Smooth muscle cell (in vitro differentiated cells): Measurements from ENCODE around the gene FAM210A. TPM values are rescaled to one million over a fixed set of nuclear protein-coding genes. Genes with fewer than 3 reads are reported as not detected.

ENCODE experiments used
- DNase-seq: peaks from one replicate; lab custom pipeline; 2025; ENCODE audit not compliant: unreplicated experiment; lab: John Stamatoyannopoulos, UW
- H2AFZ ChIP-seq: fragments of 200-600 bp; sonication (generic); 2 replicates; pipeline ENCODE4 v1.6.0; 2016; ENCODE audit warnings: antibody characterized with exemption, low read depth, mild to moderate bottlenecking
- H3F3A ChIP-seq: fragments of 200-600 bp; sonication (generic); 2 replicates; pipeline ENCODE4 v1.6.0; 2017; ENCODE audit warnings: antibody characterized with exemption, low read depth
- H3K27ac ChIP-seq: fragments of 200-600 bp; sonication (generic); 2 replicates; pipeline ENCODE4 v1.5.1; 2016; ENCODE audit warnings: low read depth, mild to moderate bottlenecking
- H3K27me3 ChIP-seq: fragments of 200-600 bp; sonication (generic); 2 replicates; pipeline ENCODE4 v1.6.1; 2016; ENCODE audit warnings: low read depth, mild to moderate bottlenecking
- H3K36me3 ChIP-seq: fragments of 200-600 bp; sonication (generic); 2 replicates; pipeline ENCODE4 v1.5.1; 2016; ENCODE audit warnings: low read depth
- H3K4me1 ChIP-seq: fragments of 200-600 bp; sonication (generic); 2 replicates; pipeline ENCODE4 v1.5.1; 2016; ENCODE audit warnings: low read depth
- H3K4me2 ChIP-seq: fragments of 200-600 bp; sonication (generic); 2 replicates; pipeline ENCODE4 v1.6.0; 2016; ENCODE audit warnings: mild to moderate bottlenecking
- H3K4me3 ChIP-seq: fragments of 200-600 bp; sonication (generic); 2 replicates; pipeline ENCODE4 v1.5.1; 2016; ENCODE audit warnings: mild to moderate bottlenecking
- H3K79me2 ChIP-seq: fragments of 200-600 bp; sonication (generic); 2 replicates; pipeline ENCODE4 v1.6.0; 2016; ENCODE audit warnings: low read depth, mild to moderate bottlenecking
- H3K9ac ChIP-seq: fragments of 200-600 bp; sonication (generic); 2 replicates; pipeline ENCODE4 v1.6.0; 2016; ENCODE audit warnings: low read depth
- H3K9me3 ChIP-seq: fragments of 200-600 bp; sonication (generic); replicated peaks from 2 replicates; pipeline ENCODE4 v1.5.1; 2016; ENCODE audit warnings: low read depth
- H4K20me1 ChIP-seq: fragments of 200-600 bp; sonication (generic); 2 replicates; pipeline ENCODE4 v1.6.0; 2016; ENCODE audit warnings: low read depth
- CTCF ChIP-seq: fragments of 200-600 bp; sonication (generic); IDR thresholded peaks from 2 replicates; pipeline ENCODE4 v1.5.1; 2017; ENCODE audit warnings: borderline replicate concordance, mild to moderate bottlenecking, antibody characterized with exemption; ENCODE audit not compliant: insufficient read depth, poor library complexity, severe bottlenecking
- WGBS: methylation state at CpG from one replicate; pipeline ENCODE4 v1.1.7; 2016; ENCODE audit warnings: low lambda C conversion rate; 5-methylcytosine and 5-hydroxymethylcytosine counted together
- polyA plus RNA-seq: library from polyadenylated mRNA; unstranded; fragments of >200 nt; fragmentation: Nextera tagmentation; extraction: Ambion mirVana; gene quantifications from 2 replicates; pipeline ENCODE4 v1.2.1, GENCODE V29; 2016
- total RNA-seq: library from RNA; depleted of rRNA; stranded (reverse); fragments of >200 nt; gene quantifications from 2 replicates; pipeline ENCODE4 v1.2.3, GENCODE V29; 2014

Gene FAM210A
- total and polyA plus RNA-seq, 2 experiments from 2014 or later = 16.0 to 16.6 TPM

DNA sequence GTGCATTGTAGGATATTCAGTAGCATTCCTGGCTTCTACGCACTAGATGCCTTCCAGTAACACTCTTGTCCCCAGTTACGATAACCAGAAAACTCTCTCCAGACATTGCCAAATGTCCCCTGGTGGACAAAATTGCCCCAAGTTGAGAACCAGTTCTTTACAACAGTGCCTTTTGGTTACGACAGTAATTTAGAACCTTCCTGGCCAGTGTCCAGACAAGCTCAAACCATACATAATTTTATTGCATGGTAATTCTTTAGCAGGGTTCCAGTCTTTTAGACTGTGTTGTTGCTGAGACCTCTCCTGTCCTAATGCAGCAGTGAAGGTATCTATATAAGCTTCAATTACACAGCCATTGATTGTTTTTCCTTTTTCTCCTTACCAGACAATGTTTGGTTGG is 20.3 kb upstream of the FAM210A start:
- no peak overlapping the region for H2AFZ ChIP-seq
- no peak overlapping the region for H3K4me2 ChIP-seq
- H3K36me3 ChIP-seq = peaks cover 31% of the 10 kb centered on the region
- TF ChIP-seq CTCF = no peak
- 87% methylated on average over 3 of the region's 3 CpGs for WGBS
- H4K20me1 ChIP-seq = no peaks in the 10 kb centered on the region
- H3K27ac ChIP-seq = no peak overlapping the region
- no peak for DNase-seq
- H3F3A ChIP-seq = no peaks in the 10 kb centered on the region
- H3K27me3 ChIP-seq = no peaks in the 10 kb centered on the region
- no peaks in the 10 kb centered on the region for H3K4me1 ChIP-seq
- no peaks in the 10 kb centered on the region for H3K79me2 ChIP-seq
- H3K4me3 ChIP-seq = no peak overlapping the region
- no peak overlapping the region for H3K9ac ChIP-seq
- no peaks in the 10 kb centered on the region for H3K9me3 ChIP-seq

- no peaks in the 10 kb centered on the region for H3K9me3 ChIP-seq
- peaks cover 38% of the 10 kb centered on the region for H3K36me3 ChIP-seq
- no peaks in the 10 kb centered on the region for H3F3A ChIP-seq
Measured at GRCh38 chr18:13745696-13746095, 19.3 kb upstream of the FAM210A start.

DNA sequence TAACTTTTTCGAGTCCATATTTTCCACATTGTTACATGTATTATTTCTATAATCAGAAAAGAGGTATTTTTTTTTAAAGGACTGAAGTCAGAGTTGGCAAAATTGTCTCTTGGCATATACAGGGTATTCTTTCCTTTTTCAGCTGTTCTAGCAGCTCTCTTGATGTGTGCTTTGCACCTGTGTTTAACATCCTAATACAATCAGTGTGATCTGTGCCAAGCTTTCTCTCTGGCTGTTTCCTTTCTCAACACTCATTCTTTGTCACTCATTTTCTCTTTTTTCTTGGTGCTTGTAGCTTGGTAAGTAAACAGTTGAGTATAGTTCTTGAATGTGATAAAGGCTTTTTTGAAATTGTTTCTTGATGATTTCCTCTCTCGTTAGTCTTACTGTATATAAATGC is 9.3 kb upstream of the FAM210A start:
- Histone ChIP-seq H3K27me3 (no peaks in the 10 kb centered on the region), H3K4me3 (no peak overlapping the region), H3K4me2 (no peak overlapping the region), H3K4me1 (no peaks in the 10 kb centered on the region), H4K20me1 (peaks cover 44% of the 10 kb centered on the region), H3F3A (no peaks in the 10 kb centered on the region), H3K36me3 (peaks cover 30% of the 10 kb centered on the region), H3K9me3 (no peaks in the 10 kb centered on the region), H3K9ac (no peak overlapping the region), H3K79me2 (peaks cover 29% of the 10 kb centered on the region), H2AFZ (no peak overlapping the region), H3K27ac (no peak overlapping the region)
- WGBS = 100% methylated on average over 2 of the region's 2 CpGs
- TF ChIP-seq CTCF = no peak
- no peak for DNase-seq

More at GRCh38 chr18:13745696-13746095, 19.3 kb upstream of the FAM210A start:
- Histone ChIP-seq H3K27me3 (no peaks in the 10 kb centered on the region), H3K4me3 (no peak overlapping the region), H3K9ac (no peak overlapping the region), H3K4me1 (no peaks in the 10 kb centered on the region), H3K79me2 (no peaks in the 10 kb centered on the region), H3K4me2 (no peak overlapping the region), H3K27ac (no peak overlapping the region), H4K20me1 (no peaks in the 10 kb centered on the region), H2AFZ (no peak overlapping the region)
- no peak for DNase-seq
- no peak for TF ChIP-seq CTCF
- 98% methylated on average over 3 of the region's 3 CpGs for WGBS

GRCh38 chr18:13730481-13730880 is 4.1 kb upstream of the FAM210A start:
- Histone ChIP-seq H3K4me2 (no peak overlapping the region), H3K79me2 (peaks cover 71% of the 10 kb centered on the region)

More at GRCh38 chr18:13730481-13730880, 4.1 kb upstream of the FAM210A start:
- Histone ChIP-seq H3K4me1 (peaks cover 8% of the 10 kb centered on the region), H4K20me1 (peaks cover 63% of the 10 kb centered on the region), H3K4me3 (no peak overlapping the region), H3K27ac (no peak overlapping the region), H3K27me3 (no peaks in the 10 kb centered on the region), H3K36me3 (peaks cover 9% of the 10 kb centered on the region), H2AFZ (no peak overlapping the region), H3F3A (no peaks in the 10 kb centered on the region), H3K9me3 (no peaks in the 10 kb centered on the region), H3K9ac (no peak overlapping the region)
- DNase-seq = no peak
- TF ChIP-seq CTCF = no peak
- WGBS = 97% methylated on average over 1 of the region's 1 CpG
